Measurements from ENCODE around the gene CLTCL1. TPM values are rescaled to one million over a fixed set of nuclear protein-coding genes. Genes with fewer than 3 reads are reported as not detected.

CLTCL1 gene
- total and polyA plus RNA-seq, 4 donors, result 12.3 to 20.9 (median 15.7) TPM

- DNase-seq (ENCODE audit: low read depth in 4 of 6, low spot score in 6 of 6), result no peak
- no peak overlapping the region for H3K4me3 ChIP-seq (ENCODE audit: low read depth, low read length)
These were observed 15.5 kb downstream of the CLTCL1 start for GRCh38 chr22:19275919-19276600.

GRCh38 chr22:19275513-19275912 lies 16.0 kb downstream of the CLTCL1 start:
- Histone ChIP-seq H3K27me3 (ENCODE audit: control insufficient read depth, insufficient read depth, low read length) (no peaks in the 10 kb centered on the region), H3K4me3 (ENCODE audit: low read depth, low read length) (no peak overlapping the region), H3K9me3 (ENCODE audit: control insufficient read depth, insufficient read depth, low read length) (no peaks in the 10 kb centered on the region), H3K36me3 (ENCODE audit: control insufficient read depth, insufficient read depth, low read length) (peaks cover 6% of the 10 kb centered on the region), H3K4me1 (ENCODE audit: control insufficient read depth, insufficient read depth, low read length) (no peaks in the 10 kb centered on the region), H3K27ac (ENCODE audit: low read depth, low read length) (no peak overlapping the region)
- 98% methylated on average over 6 of the region's 7 CpGs for WGBS (ENCODE audit: insufficient coverage)
- no peak for DNase-seq (ENCODE audit: low read depth in 4 of 6, low spot score in 6 of 6)

More at GRCh38 chr22:19275919-19276600, 15.5 kb downstream of the CLTCL1 start:
- peaks cover 6% of the 10 kb centered on the region for H3K36me3 ChIP-seq (ENCODE audit: control insufficient read depth, insufficient read depth, low read length)
- H3K27ac ChIP-seq (ENCODE audit: low read depth, low read length), result no peak overlapping the region
- 45% methylated on average over 2 of the region's 6 CpGs for WGBS (ENCODE audit: insufficient coverage)
- no peaks in the 10 kb centered on the region for H3K9me3 ChIP-seq (ENCODE audit: control insufficient read depth, insufficient read depth, low read length)
- no peaks in the 10 kb centered on the region for H3K27me3 ChIP-seq (ENCODE audit: control insufficient read depth, insufficient read depth, low read length)
- no peaks in the 10 kb centered on the region for H3K4me1 ChIP-seq (ENCODE audit: control insufficient read depth, insufficient read depth, low read length)

GRCh38 chr22:19275104-19275503 lies 16.4 kb downstream of the CLTCL1 start:
- Histone ChIP-seq H3K4me3 (ENCODE audit: low read depth, low read length) (no peak overlapping the region), H3K36me3 (ENCODE audit: control insufficient read depth, insufficient read depth, low read length) (peaks cover 6% of the 10 kb centered on the region), H3K9me3 (ENCODE audit: control insufficient read depth, insufficient read depth, low read length) (no peaks in the 10 kb centered on the region), H3K27me3 (ENCODE audit: control insufficient read depth, insufficient read depth, low read length) (no peaks in the 10 kb centered on the region), H3K27ac (ENCODE audit: low read depth, low read length) (no peak overlapping the region), H3K4me1 (ENCODE audit: control insufficient read depth, insufficient read depth, low read length) (no peaks in the 10 kb centered on the region)
- DNase-seq (ENCODE audit: low read depth in 4 of 6, low spot score in 6 of 6), result no peak
- 98% methylated on average over 5 of the region's 8 CpGs for WGBS (ENCODE audit: insufficient coverage)

- Histone ChIP-seq H3K36me3 (ENCODE audit: control insufficient read depth, insufficient read depth, low read length) (peaks cover 9% of the 10 kb centered on the region), H3K4me1 (ENCODE audit: control insufficient read depth, insufficient read depth, low read length) (no peaks in the 10 kb centered on the region), H3K9me3 (ENCODE audit: control insufficient read depth, insufficient read depth, low read length) (no peaks in the 10 kb centered on the region), H3K4me3 (ENCODE audit: low read depth, low read length) (no peak overlapping the region), H3K27ac (ENCODE audit: low read depth, low read length) (no peak overlapping the region), H3K27me3 (ENCODE audit: control insufficient read depth, insufficient read depth, low read length) (no peaks in the 10 kb centered on the region)
- no peak for DNase-seq (ENCODE audit: low read depth in 4 of 6, low spot score in 6 of 6)
- 92% methylated on average over 10 of the region's 10 CpGs for WGBS (ENCODE audit: insufficient coverage)
These were observed 19.5 kb downstream of the CLTCL1 start for GRCh38 chr22:19271856-19272535.

- Histone ChIP-seq H3K4me3 (ENCODE audit: low read depth, low read length) (no peak overlapping the region), H3K36me3 (ENCODE audit: control insufficient read depth, insufficient read depth, low read length) (peaks cover 9% of the 10 kb centered on the region), H3K27ac (ENCODE audit: low read depth, low read length) (no peak overlapping the region), H3K4me1 (ENCODE audit: control insufficient read depth, insufficient read depth, low read length) (no peaks in the 10 kb centered on the region), H3K27me3 (ENCODE audit: control insufficient read depth, insufficient read depth, low read length) (no peaks in the 10 kb centered on the region), H3K9me3 (ENCODE audit: control insufficient read depth, insufficient read depth, low read length) (no peaks in the 10 kb centered on the region)
- WGBS (ENCODE audit: insufficient coverage), result no CpG with 5 or more reads among the region's 4 CpGs
- no peak for DNase-seq (ENCODE audit: low read depth in 4 of 6, low spot score in 6 of 6)
These were observed 20.2 kb downstream of the CLTCL1 start for GRCh38 chr22:19271273-19271855.

GRCh38 chr22:19270873-19271272 lies 20.6 kb downstream of the CLTCL1 start:
- H3K4me1 ChIP-seq (ENCODE audit: control insufficient read depth, insufficient read depth, low read length), result no peaks in the 10 kb centered on the region
- WGBS (ENCODE audit: insufficient coverage), result no CpG with 5 or more reads among the region's 1 CpG
- no peaks in the 10 kb centered on the region for H3K27me3 ChIP-seq (ENCODE audit: control insufficient read depth, insufficient read depth, low read length)
- no peaks in the 10 kb centered on the region for H3K9me3 ChIP-seq (ENCODE audit: control insufficient read depth, insufficient read depth, low read length)
- H3K27ac ChIP-seq (ENCODE audit: low read depth, low read length), result no peak overlapping the region
- DNase-seq (ENCODE audit: low read depth in 4 of 6, low spot score in 6 of 6), result no peak
- no peak overlapping the region for H3K4me3 ChIP-seq (ENCODE audit: low read depth, low read length)
- peaks cover 9% of the 10 kb centered on the region for H3K36me3 ChIP-seq (ENCODE audit: control insufficient read depth, insufficient read depth, low read length)

- H3K27ac ChIP-seq (ENCODE audit: low read depth, low read length), result no peak overlapping the region
- H3K4me1 ChIP-seq (ENCODE audit: control insufficient read depth, insufficient read depth, low read length), result no peaks in the 10 kb centered on the region
- H3K9me3 ChIP-seq (ENCODE audit: control insufficient read depth, insufficient read depth, low read length), result no peaks in the 10 kb centered on the region
- no peak for DNase-seq (ENCODE audit: low read depth in 4 of 6, low spot score in 6 of 6)
- no CpG with 5 or more reads among the region's 2 CpGs for WGBS (ENCODE audit: insufficient coverage)
- no peak overlapping the region for H3K4me3 ChIP-seq (ENCODE audit: low read depth, low read length)
- H3K36me3 ChIP-seq (ENCODE audit: control insufficient read depth, insufficient read depth, low read length), result peaks cover 3% of the 10 kb centered on the region
- H3K27me3 ChIP-seq (ENCODE audit: control insufficient read depth, insufficient read depth, low read length), result no peaks in the 10 kb centered on the region
These were observed 24.9 kb downstream of the CLTCL1 start for GRCh38 chr22:19266547-19267086.

GRCh38 chr22:19265779-19266178 lies 25.7 kb downstream of the CLTCL1 start:
- Histone ChIP-seq H3K4me1 (ENCODE audit: control insufficient read depth, insufficient read depth, low read length) (no peaks in the 10 kb centered on the region), H3K9me3 (ENCODE audit: control insufficient read depth, insufficient read depth, low read length) (no peaks in the 10 kb centered on the region), H3K4me3 (ENCODE audit: low read depth, low read length) (no peak overlapping the region), H3K36me3 (ENCODE audit: control insufficient read depth, insufficient read depth, low read length) (peaks cover 3% of the 10 kb centered on the region), H3K27me3 (ENCODE audit: control insufficient read depth, insufficient read depth, low read length) (no peaks in the 10 kb centered on the region), H3K27ac (ENCODE audit: low read depth, low read length) (no peak overlapping the region)
- DNase-seq (ENCODE audit: low read depth in 4 of 6, low spot score in 6 of 6), result no peak
- WGBS (ENCODE audit: insufficient coverage), result no CpG with 5 or more reads among the region's 2 CpGs

GRCh38 chr22:19260804-19261203 lies 30.7 kb downstream of the CLTCL1 start:
- no peak overlapping the region for H3K4me3 ChIP-seq (ENCODE audit: low read depth, low read length)
- no CpG with 5 or more reads among the region's 6 CpGs for WGBS (ENCODE audit: insufficient coverage)
- H3K27me3 ChIP-seq (ENCODE audit: control insufficient read depth, insufficient read depth, low read length), result no peaks in the 10 kb centered on the region
- no peak overlapping the region for H3K27ac ChIP-seq (ENCODE audit: low read depth, low read length)
- H3K36me3 ChIP-seq (ENCODE audit: control insufficient read depth, insufficient read depth, low read length), result peaks cover 3% of the 10 kb centered on the region
- DNase-seq (ENCODE audit: low read depth in 4 of 6, low spot score in 6 of 6), result no peak
- H3K9me3 ChIP-seq (ENCODE audit: control insufficient read depth, insufficient read depth, low read length), result no peaks in the 10 kb centered on the region
- H3K4me1 ChIP-seq (ENCODE audit: control insufficient read depth, insufficient read depth, low read length), result no peaks in the 10 kb centered on the region

All from spinal cord (tissue), 10 donors.